Measurements from ENCODE around the gene STAT1.
"Not testable (repeated sequence)": the region's sequence is repeated elsewhere in the genome, so short reads cannot be mapped to it uniquely, and the experiment has no call there.

The STAT1 gene

GRCh38 chr2:190979906-190980629, 33.9 kb downstream of the STAT1 start:
- no peak for DNase-seq

- DNase-seq: no peak
Observed at GRCh38 chr2:190978389-190979053, 35.5 kb downstream of the STAT1 start.

GRCh38 chr2:190977505-190977904, 36.5 kb downstream of the STAT1 start:
- no peak for DNase-seq

GRCh38 chr2:190976521-190976920, 37.5 kb downstream of the STAT1 start:
- DNase-seq: no peak

- DNase-seq: no peak
Observed at GRCh38 chr2:190974629-190975361, 39.2 kb downstream of the STAT1 start.

- DNase-seq: no peak
Observed at GRCh38 chr2:190973726-190974628, 40.0 kb downstream of the STAT1 start.

- DNase-seq: no peak
Observed at GRCh38 chr2:190973262-190973661, 40.7 kb downstream of the STAT1 start.

GRCh38 chr2:190972846-190973245, 41.1 kb downstream of the STAT1 start:
- DNase-seq: no peak

- DNase-seq: no peak
Observed at GRCh38 chr2:190972213-190972612, 41.8 kb downstream of the STAT1 start.

GRCh38 chr2:190970873-190971506, 43.0 kb downstream of the STAT1 start:
- DNase-seq: no peak

GRCh38 chr2:190970160-190970559, 43.8 kb downstream of the STAT1 start:
- DNase-seq: no peak

GRCh38 chr2:190968522-190968921, 45.4 kb downstream of the STAT1 start:
- no peak for DNase-seq

- DNase-seq: no peak
Observed at GRCh38 chr2:190965580-190966222, 48.3 kb downstream of the STAT1 start.

GRCh38 chr2:190964170-190964795, 49.7 kb downstream of the STAT1 start:
- DNase-seq: no peak

GRCh38 chr2:190963088-190963487, 50.9 kb downstream of the STAT1 start:
- DNase-seq: no peak

GRCh38 chr2:190961918-190962487, 52.0 kb downstream of the STAT1 start:
- DNase-seq: no peak

GRCh38 chr2:190961117-190961516, 52.9 kb downstream of the STAT1 start:
- DNase-seq: not testable (repeated sequence)

GRCh38 chr2:190959911-190960788, 53.8 kb downstream of the STAT1 start:
- no peak for DNase-seq

GRCh38 chr2:190953257-190953656, 60.7 kb downstream of the STAT1 start:
- DNase-seq: no peak

- no peak for DNase-seq
Observed at GRCh38 chr2:190950566-190950991, 63.4 kb downstream of the STAT1 start.

All from activated T-cell treated with anti-CD3 and anti-CD28 coated beads, Interleukin-2, amount 50 U/mL, for 48 hours (primary cell).